Gastroesophageal sphincter (tissue), 3 donors: ENCODE measurements around the gene HOXA4.
A peak's percentile ranks its signal among the peaks of the same experiment; 100 is the strongest.

Experiments used
- POLR2A ChIP-seq, 2 donors: fragments of 450-650 bp; IDR thresholded peaks; one replicate each; pipeline ENCODE4 v1.6.1; 2017; ENCODE audit warnings: antibody characterized with exemption in 2 of 2, mild to moderate bottlenecking in 2 of 2, moderate library complexity in 1 of 2
- POLR2AphosphoS5 ChIP-seq: sonication (generic); formaldehyde crosslinking; IDR thresholded peaks from one replicate; pipeline ENCODE4 v1.6.1; 2017; ENCODE audit warnings: antibody characterized with exemption
- TF ChIP-seq, protein P1 (sequence below), 4 experiments: fragments of 200-600 bp in 2 of 4; fragments of 450-650 bp in 2 of 4; sonication (generic) in 1 of 4; IDR thresholded peaks; one replicate each; pipeline ENCODE4 v1.5.1; 2017 to 2019; ENCODE audit warnings: antibody characterized with exemption in 4 of 4, mild to moderate bottlenecking in 2 of 4, moderate library complexity in 2 of 4

DNA sequence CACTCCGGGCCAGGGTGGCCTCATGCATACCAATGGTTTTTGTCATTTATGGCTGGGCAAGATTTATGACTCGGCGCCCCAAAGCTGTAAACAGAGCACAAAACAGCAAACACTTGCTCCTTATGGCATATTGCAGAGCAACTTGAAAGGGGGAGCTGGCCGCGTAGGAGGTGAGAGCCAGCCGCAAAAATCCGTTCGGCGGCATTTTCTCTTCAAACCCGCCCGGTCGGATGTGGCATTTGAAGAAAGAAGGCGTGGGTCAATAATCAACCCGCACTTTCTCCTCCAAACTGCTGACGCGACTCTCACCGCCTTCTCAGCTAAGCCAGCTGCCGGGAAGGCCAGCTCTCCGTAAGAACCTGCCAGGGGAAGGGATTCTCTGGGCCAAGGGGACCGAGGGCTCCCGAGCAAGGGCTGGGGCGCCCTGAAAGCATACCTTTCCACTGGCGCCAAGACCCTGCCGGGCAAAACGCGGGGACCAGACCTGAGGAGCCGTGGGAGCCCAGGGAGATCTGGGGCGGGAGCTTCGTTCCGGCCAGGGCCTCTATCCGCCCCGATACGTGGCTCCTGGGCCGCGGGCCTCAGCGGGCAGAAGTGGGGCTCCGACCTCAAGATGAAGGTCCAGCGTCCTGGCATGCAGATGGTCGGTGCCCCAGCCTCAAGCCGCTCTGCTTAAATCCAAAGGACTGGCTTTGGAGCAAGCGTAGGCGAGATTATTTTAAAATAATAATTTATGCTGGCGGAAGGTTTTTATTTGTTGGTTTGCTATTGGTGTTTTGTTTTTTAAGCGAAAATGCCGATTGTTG lies 15.1 kb downstream of the HOXA4 start:
- TF ChIP-seq POLR2AphosphoS5, result peak; percentile 89
- TF ChIP-seq, protein P1, sequence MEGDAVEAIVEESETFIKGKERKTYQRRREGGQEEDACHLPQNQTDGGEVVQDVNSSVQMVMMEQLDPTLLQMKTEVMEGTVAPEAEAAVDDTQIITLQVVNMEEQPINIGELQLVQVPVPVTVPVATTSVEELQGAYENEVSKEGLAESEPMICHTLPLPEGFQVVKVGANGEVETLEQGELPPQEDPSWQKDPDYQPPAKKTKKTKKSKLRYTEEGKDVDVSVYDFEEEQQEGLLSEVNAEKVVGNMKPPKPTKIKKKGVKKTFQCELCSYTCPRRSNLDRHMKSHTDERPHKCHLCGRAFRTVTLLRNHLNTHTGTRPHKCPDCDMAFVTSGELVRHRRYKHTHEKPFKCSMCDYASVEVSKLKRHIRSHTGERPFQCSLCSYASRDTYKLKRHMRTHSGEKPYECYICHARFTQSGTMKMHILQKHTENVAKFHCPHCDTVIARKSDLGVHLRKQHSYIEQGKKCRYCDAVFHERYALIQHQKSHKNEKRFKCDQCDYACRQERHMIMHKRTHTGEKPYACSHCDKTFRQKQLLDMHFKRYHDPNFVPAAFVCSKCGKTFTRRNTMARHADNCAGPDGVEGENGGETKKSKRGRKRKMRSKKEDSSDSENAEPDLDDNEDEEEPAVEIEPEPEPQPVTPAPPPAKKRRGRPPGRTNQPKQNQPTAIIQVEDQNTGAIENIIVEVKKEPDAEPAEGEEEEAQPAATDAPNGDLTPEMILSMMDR (IDR thresholded peaks at IDR 0.05), result no peak
- TF ChIP-seq POLR2A (IDR thresholded peaks at IDR 0.05), result peak; percentile 43 to 48
